GM12891 (cell line): ENCODE results near the gene MEF2B.

Experiments used
- DNase-seq: peaks from one replicate; pipeline ENCODE4 v3.0.0; 2011; ENCODE audit warnings: low spot score; ENCODE audit not compliant: insufficient read length
- FAIRE-seq: peaks from 2 replicates; lab custom pipeline; 2011; peaks lifted over from hg19 to GRCh38; lab: Jason Lieb, UNC
- PAX5 ChIP-seq: IDR thresholded peaks from 2 replicates; pipeline ENCODE4 v1.6.1; 2011; ENCODE audit warnings: low read length, moderate library complexity, mild to moderate bottlenecking; ENCODE audit not compliant: insufficient read depth, severe bottlenecking
- POLR2A ChIP-seq: IDR thresholded peaks from 2 replicates; pipeline ENCODE4 v1.6.1; 2011; ENCODE audit warnings: low read depth, low read length, control low read depth
- POLR2AphosphoS5 ChIP-seq: IDR thresholded peaks from 2 replicates; pipeline ENCODE4 v1.6.1; 2011; ENCODE audit warnings: low read depth, low read length, control low read depth
- POU2F2 ChIP-seq: IDR thresholded peaks from 2 replicates; pipeline ENCODE4 v1.6.1; 2011; ENCODE audit warnings: low read depth, mild to moderate bottlenecking, control low read depth, low read length, moderate library complexity
- SPI1 ChIP-seq: IDR thresholded peaks from 2 replicates; pipeline ENCODE4 v1.6.1; 2011; ENCODE audit warnings: low read depth, low read length, control low read depth
- TAF1 ChIP-seq: IDR thresholded peaks from 2 replicates; pipeline ENCODE4 v1.6.1; 2011; ENCODE audit warnings: low read depth, low read length, control low read depth

MEF2B gene

GRCh38 chr19:19207637-19208572 is 37.8 kb upstream of the MEF2B start:
- no peak for DNase-seq

GRCh38 chr19:19206938-19207337 is 36.9 kb upstream of the MEF2B start:
- DNase-seq (no peak), FAIRE-seq (peak; percentile 57)
- TF ChIP-seq PAX5 = no peak
- TF ChIP-seq POLR2A = no peak
- TF ChIP-seq SPI1 = no peak
- no peak for TF ChIP-seq POU2F2
- no peak for TF ChIP-seq POLR2AphosphoS5
- no peak for TF ChIP-seq TAF1

More at GRCh38 chr19:19207637-19208572, 37.8 kb upstream of the MEF2B start:
- peak; percentile 38 for FAIRE-seq
- TF ChIP-seq POLR2A (no peak), TAF1 (no peak), SPI1 (no peak), PAX5 (no peak), POLR2AphosphoS5 (no peak), POU2F2 (no peak)

GRCh38 chr19:19205416-19206410 is 35.6 kb upstream of the MEF2B start:
- DNase-seq (no peak), FAIRE-seq (no peak)
- no peak for TF ChIP-seq POU2F2
- no peak for TF ChIP-seq TAF1
- TF ChIP-seq PAX5 = no peak
- TF ChIP-seq POLR2A = no peak
- no peak for TF ChIP-seq POLR2AphosphoS5
- TF ChIP-seq SPI1 = no peak

- no peak for DNase-seq
- TF ChIP-seq POLR2A (no peak), PAX5 (no peak), POLR2AphosphoS5 (no peak), SPI1 (no peak), POU2F2 (no peak)
- FAIRE-seq = no peak
Measured at GRCh38 chr19:19204181-19204580, 34.1 kb upstream of the MEF2B start.

- DNase-seq = peak; percentile 98
- peak; percentile 90 for FAIRE-seq
Measured at GRCh38 chr19:19203012-19203856, 33.2 kb upstream of the MEF2B start, which contains the start of gene NR2C2AP. NR2C2AP (minus strand) TSS chr19:19203414; CDS start chr19:19203060, 354 bp downstream.

GRCh38 chr19:19202707-19203011 is 32.6 kb upstream of the MEF2B start:
- DNase-seq = no peak
- no peak for TF ChIP-seq SPI1
- peak; percentile 61 for FAIRE-seq

More at GRCh38 chr19:19203012-19203856, 33.2 kb upstream of the MEF2B start, which contains the start of gene NR2C2AP:
- TF ChIP-seq POLR2A = peak; percentile 59
- TF ChIP-seq POLR2AphosphoS5 = no peak; the same call in 1 of the 2 replicates
- TF ChIP-seq TAF1 = no peak
- TF ChIP-seq SPI1 = no peak
- no peak for TF ChIP-seq POU2F2
- TF ChIP-seq PAX5 = no peak

GRCh38 chr19:19201697-19202630 is 31.9 kb upstream of the MEF2B start:
- DNase-seq = no peak
- no peak for FAIRE-seq
- no peak for TF ChIP-seq POLR2AphosphoS5
- TF ChIP-seq PAX5 = no peak
- TF ChIP-seq POLR2A = no peak
- TF ChIP-seq POU2F2 = no peak
- TF ChIP-seq SPI1 = no peak

GRCh38 chr19:19193926-19194325 is 23.9 kb upstream of the MEF2B start:
- DNase-seq (no peak), FAIRE-seq (no peak)
- TF ChIP-seq POLR2AphosphoS5 (no peak), SPI1 (no peak), POU2F2 (no peak), POLR2A (no peak), TAF1 (no peak), PAX5 (no peak)
